K562 (cell line): ENCODE data around the gene DVL3. TPM values are rescaled to one million over a fixed set of nuclear protein-coding genes. Genes with fewer than 3 reads are reported as not detected.

Source experiments
- BCLAF1 ChIP-seq, 2 experiments: fragments of 450-650 bp in 1 of 2; IDR thresholded peaks; 2 replicates each; pipeline ENCODE4 v1.6.1; 2011 to 2017; ENCODE audit warnings: low read depth in 2 of 2, antibody characterized with exemption in 1 of 2, borderline replicate concordance in 1 of 2, low read length in 1 of 2, mild to moderate bottlenecking in 1 of 2, mixed read lengths in 1 of 2; ENCODE audit not compliant: control insufficient read depth in 1 of 2
- ZNF408 ChIP-seq: fragments of 250-450 bp; sonication (Bioruptor Pico); IDR thresholded peaks from 2 replicates; pipeline ENCODE4 v1.4.0; 2020; ENCODE audit warnings: low read depth, mild to moderate bottlenecking, moderate library complexity
- polyA plus RNA-seq, 8 experiments: library from polyadenylated mRNA; depleted of rRNA in 4 of 8; stranded (reverse) in 5 of 8; unstranded in 3 of 8; fragments of >200 nt; fragmentation: Nextera tagmentation in 2 of 8; fragmentation: Illumina TruSeq in 1 of 8; extraction: Ambion mirVana in 2 of 8; extraction: Trizol in 1 of 8; gene quantifications; 2 replicates each; pipeline versions ENCODE4 v1.2.1 to v1.2.3, GENCODE V29; 2011 to 2014; ENCODE audit warnings: inconsistent platforms in 1 of 8, missing spikeins in 1 of 8
- total RNA-seq, 7 experiments: library from RNA; depleted of rRNA in 6 of 7; stranded (reverse); fragments of >200 nt in 6 of 7; fragmentation: Illumina TruSeq in 2 of 7; extraction: Trizol in 2 of 7; gene quantifications; 2 replicates each; pipeline versions ENCODE4 v1.2.1 to v1.2.3, GENCODE V29; 2011 to 2021; ENCODE audit warnings: low replicate concordance in 1 of 7
- TF ChIP-seq, protein P1 (sequence below): sonication (generic); formaldehyde crosslinking; IDR thresholded peaks from 2 replicates; pipeline ENCODE4 v1.8.0; 2023; ENCODE audit warnings: missing genetic modification reagents, mild to moderate bottlenecking, borderline replicate concordance

Gene DVL3
- total and polyA plus RNA-seq, 9 of the 15 experiments (the other 6 are each of a cell fraction or from before 2014, with no cell fraction given), result 3.1 to 57.9 (median 20.1) TPM

GRCh38 chr3:184126006-184126405 is 29.2 kb upstream of the DVL3 start (continued):
- TF ChIP-seq, protein P1, sequence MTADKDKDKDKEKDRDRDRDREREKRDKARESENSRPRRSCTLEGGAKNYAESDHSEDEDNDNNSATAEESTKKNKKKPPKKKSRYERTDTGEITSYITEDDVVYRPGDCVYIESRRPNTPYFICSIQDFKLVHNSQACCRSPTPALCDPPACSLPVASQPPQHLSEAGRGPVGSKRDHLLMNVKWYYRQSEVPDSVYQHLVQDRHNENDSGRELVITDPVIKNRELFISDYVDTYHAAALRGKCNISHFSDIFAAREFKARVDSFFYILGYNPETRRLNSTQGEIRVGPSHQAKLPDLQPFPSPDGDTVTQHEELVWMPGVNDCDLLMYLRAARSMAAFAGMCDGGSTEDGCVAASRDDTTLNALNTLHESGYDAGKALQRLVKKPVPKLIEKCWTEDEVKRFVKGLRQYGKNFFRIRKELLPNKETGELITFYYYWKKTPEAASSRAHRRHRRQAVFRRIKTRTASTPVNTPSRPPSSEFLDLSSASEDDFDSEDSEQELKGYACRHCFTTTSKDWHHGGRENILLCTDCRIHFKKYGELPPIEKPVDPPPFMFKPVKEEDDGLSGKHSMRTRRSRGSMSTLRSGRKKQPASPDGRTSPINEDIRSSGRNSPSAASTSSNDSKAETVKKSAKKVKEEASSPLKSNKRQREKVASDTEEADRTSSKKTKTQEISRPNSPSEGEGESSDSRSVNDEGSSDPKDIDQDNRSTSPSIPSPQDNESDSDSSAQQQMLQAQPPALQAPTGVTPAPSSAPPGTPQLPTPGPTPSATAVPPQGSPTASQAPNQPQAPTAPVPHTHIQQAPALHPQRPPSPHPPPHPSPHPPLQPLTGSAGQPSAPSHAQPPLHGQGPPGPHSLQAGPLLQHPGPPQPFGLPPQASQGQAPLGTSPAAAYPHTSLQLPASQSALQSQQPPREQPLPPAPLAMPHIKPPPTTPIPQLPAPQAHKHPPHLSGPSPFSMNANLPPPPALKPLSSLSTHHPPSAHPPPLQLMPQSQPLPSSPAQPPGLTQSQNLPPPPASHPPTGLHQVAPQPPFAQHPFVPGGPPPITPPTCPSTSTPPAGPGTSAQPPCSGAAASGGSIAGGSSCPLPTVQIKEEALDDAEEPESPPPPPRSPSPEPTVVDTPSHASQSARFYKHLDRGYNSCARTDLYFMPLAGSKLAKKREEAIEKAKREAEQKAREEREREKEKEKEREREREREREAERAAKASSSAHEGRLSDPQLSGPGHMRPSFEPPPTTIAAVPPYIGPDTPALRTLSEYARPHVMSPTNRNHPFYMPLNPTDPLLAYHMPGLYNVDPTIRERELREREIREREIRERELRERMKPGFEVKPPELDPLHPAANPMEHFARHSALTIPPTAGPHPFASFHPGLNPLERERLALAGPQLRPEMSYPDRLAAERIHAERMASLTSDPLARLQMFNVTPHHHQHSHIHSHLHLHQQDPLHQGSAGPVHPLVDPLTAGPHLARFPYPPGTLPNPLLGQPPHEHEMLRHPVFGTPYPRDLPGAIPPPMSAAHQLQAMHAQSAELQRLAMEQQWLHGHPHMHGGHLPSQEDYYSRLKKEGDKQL (CRISPR knock-in tag), result no peak
- TF ChIP-seq ZNF408 (CRISPR knock-in tag) (no peak), BCLAF1 (IDR thresholded peaks at IDR 0.05; ENCODE audit: borderline replicate concordance in 1 of 2, control insufficient read depth in 1 of 2, low read depth in 2 of 2, low read length in 1 of 2) (no peak)
- TF ChIP-seq, all 486 proteins: peak for 0
